HCT116 (cell line): Measurements from ENCODE around the gene UBQLN1. TPM values are rescaled to one million over a fixed set of nuclear protein-coding genes. Genes with fewer than 3 reads are reported as not detected.
"Not testable (repeated sequence)": the region's sequence is repeated elsewhere in the genome, so short reads cannot be mapped to it uniquely, and the experiment has no call there.

Experiments
- ATAC-seq: fragments of 200-7000 bp; cut with Tn5 transposase; 2 replicates; pipeline ENCODE4 v1.9.1; 2020; ENCODE audit warnings: mild to moderate bottlenecking, moderate library complexity
- BruUV-seq: library from RNA; stranded (reverse); fragments of 400-500 nt; replicated peaks from 2 replicates; lab custom pipeline; 2021; lab: Mats Ljungman, UMichigan
- CTCF ChIA-PET: fragments of 300-600 bp; sonication (Branson Sonifier 250); formaldehyde crosslinking; loops from one replicate; lab custom pipeline; 2021; ENCODE audit warnings: antibody characterized with exemption; lab: Charles Lee
- POLR2A ChIA-PET: fragments of 300-600, 350-600 bp; sonication (Branson Sonifier 250); formaldehyde crosslinking; loops from one replicate; lab custom pipeline; 2021; ENCODE audit warnings: antibody characterized with exemption; lab: Charles Lee
- RAD21 ChIA-PET, 2 experiments: fragments of 300-600 bp; sonication (Branson Sonifier 250); formaldehyde crosslinking; loops; one replicate each; lab custom pipeline; 2023; ENCODE audit warnings: low total read pairs in 2 of 2; ENCODE audit not compliant: uncharacterized antibody in 2 of 2, unreplicated experiment in 2 of 2, low non-redundant PET in 1 of 2; lab: Charles Lee
- DNase-seq: peaks from one replicate; pipeline ENCODE4 v3.0.0-alpha.2; 2010; ENCODE audit warnings: low read depth, low spot score
- H2AFZ ChIP-seq: fragments of 200-600 bp; shearing (Covaris generic), sonication (generic); 2 replicates; pipeline ENCODE4 v1.6.1; 2017; ENCODE audit warnings: low read depth, mixed run types, mixed read lengths, antibody characterized with exemption, low read length; ENCODE audit not compliant: poor library complexity, severe bottlenecking
- H3K27ac ChIP-seq: 2 replicates; pipeline ENCODE4 v1.5.1; 2012; ENCODE audit warnings: low read depth, low read length
- H3K27me3 ChIP-seq: fragments of 200-600 bp; sonication (generic); 2 replicates; pipeline ENCODE4 v1.6.1; 2016; ENCODE audit warnings: mixed run types, low read length, mixed read lengths; ENCODE audit not compliant: insufficient read depth
- H3K36me3 ChIP-seq, 2 experiments: fragments of 200-500 bp in 1 of 2; fragments of 200-600 bp in 1 of 2; sonication (Bioruptor generic) in 1 of 2; sonication (generic) in 1 of 2; 2 replicates each; pipeline versions ENCODE4 v1.5.1 to v1.6.1; 2014 to 2016; ENCODE audit warnings: low read length in 2 of 2, inconsistent platforms in 1 of 2, mixed read lengths in 1 of 2, mixed run types in 1 of 2; ENCODE audit not compliant: insufficient read depth in 2 of 2, control insufficient read depth in 1 of 2
- H3K4me1 ChIP-seq, 2 experiments: fragments of 200-600 bp in 1 of 2; sonication (generic) in 1 of 2; 2 replicates each; pipeline versions ENCODE4 v1.5.1 to v1.6.1; 2012 to 2017; ENCODE audit warnings: low read length in 2 of 2, inconsistent platforms in 1 of 2, mild to moderate bottlenecking in 1 of 2, mixed read lengths in 1 of 2, mixed run types in 1 of 2, moderate library complexity in 1 of 2; ENCODE audit not compliant: insufficient read depth in 2 of 2, control insufficient read depth in 1 of 2
- H3K4me2 ChIP-seq: fragments of 200-600 bp; sonication (generic); 2 replicates; pipeline ENCODE4 v1.6.1; 2017; ENCODE audit warnings: mixed run types, low read length, mixed read lengths
- H3K4me3 ChIP-seq, 2 experiments: fragments of 200-600 bp in 1 of 2; sonication (generic) in 1 of 2; replicated peaks in 1 of 2; 2 replicates each; pipeline ENCODE4 v1.5.1; 2011 to 2016; ENCODE audit warnings: low read length in 2 of 2, control low read depth in 1 of 2, low read depth in 1 of 2, mild to moderate bottlenecking in 1 of 2, mixed read lengths in 1 of 2, mixed run types in 1 of 2
- H3K79me2 ChIP-seq: fragments of 200-600 bp; sonication (generic); 2 replicates; pipeline ENCODE4 v1.6.1; 2017; ENCODE audit warnings: mild to moderate bottlenecking, mixed run types, low read length, moderate library complexity, mixed read lengths; ENCODE audit not compliant: insufficient read depth
- H3K9ac ChIP-seq: fragments of 200-600 bp; sonication (generic); 2 replicates; pipeline ENCODE4 v1.6.1; 2016; ENCODE audit warnings: low read length, mixed read lengths
- H3K9me2 ChIP-seq: fragments of 200-600 bp; sonication (generic), shearing (Covaris generic); 2 replicates; pipeline ENCODE4 v1.6.1; 2017; ENCODE audit warnings: mixed run types, mild to moderate bottlenecking, moderate library complexity; ENCODE audit not compliant: insufficient read depth
- H3K9me3 ChIP-seq, 2 experiments: fragments of 200-500 bp in 1 of 2; fragments of 200-600 bp in 1 of 2; sonication (Bioruptor generic) in 1 of 2; sonication (generic) in 1 of 2; 2 replicates each; pipeline ENCODE4 v1.6.1; 2014 to 2017; ENCODE audit warnings: low read length in 2 of 2, mixed read lengths in 2 of 2, inconsistent platforms in 1 of 2, low read depth in 1 of 2, mild to moderate bottlenecking in 1 of 2, mixed run types in 1 of 2, moderate library complexity in 1 of 2; ENCODE audit not compliant: control insufficient read depth in 1 of 2, insufficient read depth in 1 of 2
- H4K20me1 ChIP-seq: fragments of 200-600 bp; sonication (generic), shearing (Covaris generic); 2 replicates; pipeline ENCODE4 v1.6.1; 2017; ENCODE audit warnings: mixed run types, mild to moderate bottlenecking, moderate library complexity; ENCODE audit not compliant: insufficient read depth
- CEBPB ChIP-seq: IDR thresholded peaks from 2 replicates; pipeline ENCODE4 v1.6.1; 2012; ENCODE audit warnings: low read depth
- ELF1 ChIP-seq: IDR thresholded peaks from 2 replicates; pipeline ENCODE4 v1.6.1; 2012; ENCODE audit warnings: low read depth, borderline replicate concordance
- RAD21 ChIP-seq: IDR thresholded peaks from 2 replicates; pipeline ENCODE4 v1.6.1; 2012; ENCODE audit warnings: low read depth, mild to moderate bottlenecking
- intact Hi-C: fragments of 100-400 bp; cut with micrococcal nuclease; formaldehyde crosslinking; loops from 2 replicates; pipeline ENCODE4 v1.10.0; 2022
- total RNA-seq: library from RNA; stranded (reverse); gene quantifications from one replicate; pipeline ENCODE4 v1.2.1, GENCODE V29; 2021; ENCODE audit not compliant: unreplicated experiment
- TF ChIP-seq, protein P1 (sequence below): IDR thresholded peaks from 2 replicates; pipeline ENCODE4 v1.6.1; 2012; ENCODE audit warnings: low read depth

The UBQLN1 gene
- total RNA-seq, 1 experiment from 2014 or later, result 128 TPM

- CTCF ChIA-PET, result no interaction called here
- H3K9me3 ChIP-seq, result no peaks in the 10 kb centered on the region
- H3K4me3 ChIP-seq, result no peak overlapping the region
- DNase-seq, result no peak
- H3K27me3 ChIP-seq, result no peaks in the 10 kb centered on the region
- H3K4me1 ChIP-seq, result no peaks in the 10 kb centered on the region
- no peaks in the 10 kb centered on the region for H4K20me1 ChIP-seq
- H2AFZ ChIP-seq, result no peak overlapping the region
- H3K9ac ChIP-seq, result no peak overlapping the region
- no peak for ATAC-seq
- H3K36me3 ChIP-seq, result no peaks in the 10 kb centered on the region
- TF ChIP-seq, protein P1, sequence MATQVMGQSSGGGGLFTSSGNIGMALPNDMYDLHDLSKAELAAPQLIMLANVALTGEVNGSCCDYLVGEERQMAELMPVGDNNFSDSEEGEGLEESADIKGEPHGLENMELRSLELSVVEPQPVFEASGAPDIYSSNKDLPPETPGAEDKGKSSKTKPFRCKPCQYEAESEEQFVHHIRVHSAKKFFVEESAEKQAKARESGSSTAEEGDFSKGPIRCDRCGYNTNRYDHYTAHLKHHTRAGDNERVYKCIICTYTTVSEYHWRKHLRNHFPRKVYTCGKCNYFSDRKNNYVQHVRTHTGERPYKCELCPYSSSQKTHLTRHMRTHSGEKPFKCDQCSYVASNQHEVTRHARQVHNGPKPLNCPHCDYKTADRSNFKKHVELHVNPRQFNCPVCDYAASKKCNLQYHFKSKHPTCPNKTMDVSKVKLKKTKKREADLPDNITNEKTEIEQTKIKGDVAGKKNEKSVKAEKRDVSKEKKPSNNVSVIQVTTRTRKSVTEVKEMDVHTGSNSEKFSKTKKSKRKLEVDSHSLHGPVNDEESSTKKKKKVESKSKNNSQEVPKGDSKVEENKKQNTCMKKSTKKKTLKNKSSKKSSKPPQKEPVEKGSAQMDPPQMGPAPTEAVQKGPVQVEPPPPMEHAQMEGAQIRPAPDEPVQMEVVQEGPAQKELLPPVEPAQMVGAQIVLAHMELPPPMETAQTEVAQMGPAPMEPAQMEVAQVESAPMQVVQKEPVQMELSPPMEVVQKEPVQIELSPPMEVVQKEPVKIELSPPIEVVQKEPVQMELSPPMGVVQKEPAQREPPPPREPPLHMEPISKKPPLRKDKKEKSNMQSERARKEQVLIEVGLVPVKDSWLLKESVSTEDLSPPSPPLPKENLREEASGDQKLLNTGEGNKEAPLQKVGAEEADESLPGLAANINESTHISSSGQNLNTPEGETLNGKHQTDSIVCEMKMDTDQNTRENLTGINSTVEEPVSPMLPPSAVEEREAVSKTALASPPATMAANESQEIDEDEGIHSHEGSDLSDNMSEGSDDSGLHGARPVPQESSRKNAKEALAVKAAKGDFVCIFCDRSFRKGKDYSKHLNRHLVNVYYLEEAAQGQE, result no peak
- TF ChIP-seq RAD21, result no peak
- no peak for TF ChIP-seq CEBPB
- TF ChIP-seq ELF1, result no peak
- TF ChIP-seq, all 23 proteins: peak for 0
- Histone ChIP-seq H3K4me2 (no peak overlapping the region), H3K9me2 (no peaks in the 10 kb centered on the region), H3K27ac (no peak overlapping the region), H3K79me2 (no peaks in the 10 kb centered on the region)
- BruUV-seq, result no TSS peak
- intact Hi-C loops, result no loop called here
- RAD21 ChIA-PET, result no interaction called here
- POLR2A ChIA-PET, result no interaction called here
Measured at GRCh38 chr9:83733739-83734138, 26.0 kb upstream of the UBQLN1 start.

GRCh38 chr9:83728591-83729368, 21.0 kb upstream of the UBQLN1 start:
- H3K4me3 ChIP-seq, H3K4me2 ChIP-seq, RAD21 ChIA-PET, H3K79me2 ChIP-seq, H3K4me1 ChIP-seq, H4K20me1 ChIP-seq, H3K9me2 ChIP-seq, H3K36me3 ChIP-seq, H3K9me3 ChIP-seq, H3K9ac ChIP-seq, BruUV-seq, ATAC-seq, H3K27me3 ChIP-seq, H2AFZ ChIP-seq, DNase-seq, CTCF ChIA-PET, POLR2A ChIA-PET, intact Hi-C loops, H3K27ac ChIP-seq: not testable (repeated sequence)
